ENCODE results near the gene RET. TPM values are rescaled to one million over a fixed set of nuclear protein-coding genes. Genes with fewer than 3 reads are reported as not detected.
A peak's percentile ranks its signal among the peaks of the same experiment; 100 is the strongest.

The RET gene
- total and polyA plus RNA-seq, 2 of the 8 experiments (the other 6 are each of a cell fraction or from before 2014, with no cell fraction given) = 6.7 to 8.4 TPM

DNA sequence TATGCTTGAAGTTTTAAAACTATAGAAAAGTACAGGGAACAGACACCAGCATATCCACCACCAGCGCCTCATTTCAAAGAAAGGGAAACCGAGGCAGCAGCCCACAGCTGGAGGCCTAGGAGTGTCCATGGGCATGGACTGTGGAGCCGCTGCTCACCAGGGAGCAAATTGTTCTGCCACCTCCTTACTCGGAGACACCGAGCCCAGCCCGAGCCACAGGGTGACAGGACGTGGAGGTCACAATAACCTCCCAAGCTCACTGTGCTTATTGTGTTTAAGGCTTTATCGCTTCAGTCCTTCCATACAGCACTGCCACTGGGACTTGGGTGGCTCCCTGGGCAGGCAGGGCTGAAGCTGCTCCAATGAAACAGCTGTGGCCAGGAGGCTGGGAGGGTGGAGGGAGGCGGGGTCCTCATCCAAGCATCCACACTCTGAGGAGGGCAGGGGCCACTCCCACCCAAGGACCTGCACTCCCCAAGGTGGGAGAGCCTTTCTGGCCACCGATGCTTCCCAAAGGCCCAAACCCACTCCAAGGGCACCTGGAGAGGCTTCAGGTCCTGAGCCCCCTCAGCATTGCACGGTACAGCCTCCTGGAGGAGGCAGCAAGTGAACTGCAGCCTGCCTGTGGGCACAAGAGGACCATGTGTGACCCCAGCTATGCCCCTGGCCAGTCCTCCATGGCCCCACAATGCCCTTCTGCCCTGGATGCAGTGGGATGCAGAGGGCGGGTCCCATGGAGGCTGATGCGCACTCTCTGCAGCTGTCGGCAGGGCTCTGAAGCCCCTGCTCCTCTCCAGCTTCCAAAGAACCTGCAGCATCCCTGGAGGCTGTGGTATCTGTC is 38.7 kb upstream of the RET start:
- no peaks in the 10 kb centered on the region for H3K9me3 ChIP-seq (ENCODE audit: insufficient read depth in 2 of 2, low read depth in 1 of 2, low read length in 1 of 2)
- H2BK20ac ChIP-seq (ENCODE audit: low read length) = 0 out of 2 replicates have a peak overlapping the region, but pooled peaks have one; percentile 86
- no peak overlapping the region; the same call in 1 of the 2 replicates for H2BK5ac ChIP-seq (ENCODE audit: low read depth, low read length)
- no peak overlapping the region for H4K8ac ChIP-seq (ENCODE audit: extremely low read depth, insufficient read depth, low read length)
- DNase-seq (ENCODE audit: low read depth in 1 of 2, low spot score in 2 of 2) (peak in 1 of 2 experiments; percentile 38), FAIRE-seq (no peak)
- H3K14ac ChIP-seq (ENCODE audit: insufficient read length) = no peak overlapping the region
- ChIA-PET POLR2A (ENCODE audit: partially characterized antibody) (interaction anchor here (0.6 kb wide), 1 partner anchor 150 kb away, joined by 3 read pairs; no protein-coding TSS in a partner anchor), CTCF (ENCODE audit: partially characterized antibody) (interaction anchor here (0.8 to 4.6 kb wide), 9 partner anchors 9 to 172 kb away, joined by 3 to 26 read pairs (median 5); no protein-coding TSS in a partner anchor)
- H4K5ac ChIP-seq (ENCODE audit: insufficient read length, low read depth, low read length) = no peak overlapping the region
- no peak overlapping the region for H3K56ac ChIP-seq (replicated peaks; ENCODE audit: insufficient read length, low read depth, low read length)
- no peaks in the 10 kb centered on the region for H3K27me3 ChIP-seq (replicated peaks in 1 of 4; ENCODE audit: control insufficient read depth in 3 of 4, extremely low read depth in 1 of 4, insufficient read depth in 3 of 4, low read length in 3 of 4)
- no peaks in the 10 kb centered on the region for H4K20me1 ChIP-seq (replicated peaks in 1 of 2; ENCODE audit: control insufficient read depth in 1 of 2, insufficient read depth in 2 of 2, low read length in 2 of 2)
- H3K79me1 ChIP-seq (ENCODE audit: low read depth, low read length) = no peaks in the 10 kb centered on the region
- H2BK15ac ChIP-seq (ENCODE audit: low read length) = no peak overlapping the region
- H3K23me2 ChIP-seq (ENCODE audit: low read depth, low read length) = peaks cover 1% of the 10 kb centered on the region; the same call in 1 of the 2 replicates
- H2AFZ ChIP-seq (ENCODE audit: low read length) = no peak overlapping the region
- H3K79me2 ChIP-seq (ENCODE audit: control insufficient read depth in 1 of 2, insufficient read depth in 2 of 2, low read length in 2 of 2) = no peaks in the 10 kb centered on the region
- H3K27ac ChIP-seq (ENCODE audit: low read depth, low read length) = no peak overlapping the region
- H3K9ac ChIP-seq (replicated peaks in 1 of 4; ENCODE audit: extremely low read depth in 1 of 4, low read depth in 3 of 4, low read length in 3 of 4) = no peak overlapping the region
- no peak overlapping the region for H3K4me3 ChIP-seq (ENCODE audit: extremely low read depth in 1 of 4, insufficient read depth in 2 of 4, low read depth in 3 of 4, low read length in 4 of 4)
- H2AK5ac ChIP-seq (ENCODE audit: low read depth, low read length) = no peak overlapping the region
- no peak overlapping the region for H3K18ac ChIP-seq (ENCODE audit: extremely low read depth, low read length)
- peak overlapping the region; percentile 17; the same call in 1 of the 2 replicates for H2BK12ac ChIP-seq (ENCODE audit: low read depth, low read length)
- H3K23ac ChIP-seq (ENCODE audit: insufficient read length) = no peak overlapping the region
- WGBS, 2 experiments (ENCODE audit: extremely low coverage in 1 of 2, insufficient coverage in 1 of 2, insufficient read length in 1 of 2, insufficient replicate concordance in 2 of 2, low coverage in 1 of 2, low lambda C conversion rate in 2 of 2, missing lambda C conversion rate in 1 of 2) = 86% methylated on average over 14 of the region's 14 CpGs; no CpG with 5 or more reads in 1 of the 2 experiments
- H3K4ac ChIP-seq (replicated peaks; ENCODE audit: insufficient read length, low read depth, low read length) = no peak overlapping the region
- peaks cover 0 to 6% (median 1%) of the 10 kb centered on the region in 4 experiments; a peak in 1 of 7 replicates for H3K4me1 ChIP-seq (replicated peaks in 1 of 4; ENCODE audit: control insufficient read depth in 3 of 4, insufficient read depth in 4 of 4, low read length in 3 of 4)
- peak overlapping the region; percentile 42 for H4K91ac ChIP-seq (replicated peaks; ENCODE audit: insufficient read length, low read length)
- TF ChIP-seq HDAC6 (IDR thresholded peaks at IDR 0.05; ENCODE audit: low read depth, low read length) (no peak), SP2 (IDR thresholded peaks at IDR 0.05; ENCODE audit: low read length) (no peak), SIN3A (conservative IDR thresholded peaks at IDR 0.05 in 1 of 2, IDR thresholded peaks at IDR 0.05 in 1 of 2; ENCODE audit: low read depth in 1 of 2, low read length in 2 of 2) (no peak), FOSL1 (IDR thresholded peaks at IDR 0.05; ENCODE audit: insufficient read depth, low read depth, low read length) (no peak), RXRA (IDR thresholded peaks at IDR 0.05; ENCODE audit: insufficient read depth, low read depth, low read length) (no peak)
- TF ChIP-seq, protein P1, sequence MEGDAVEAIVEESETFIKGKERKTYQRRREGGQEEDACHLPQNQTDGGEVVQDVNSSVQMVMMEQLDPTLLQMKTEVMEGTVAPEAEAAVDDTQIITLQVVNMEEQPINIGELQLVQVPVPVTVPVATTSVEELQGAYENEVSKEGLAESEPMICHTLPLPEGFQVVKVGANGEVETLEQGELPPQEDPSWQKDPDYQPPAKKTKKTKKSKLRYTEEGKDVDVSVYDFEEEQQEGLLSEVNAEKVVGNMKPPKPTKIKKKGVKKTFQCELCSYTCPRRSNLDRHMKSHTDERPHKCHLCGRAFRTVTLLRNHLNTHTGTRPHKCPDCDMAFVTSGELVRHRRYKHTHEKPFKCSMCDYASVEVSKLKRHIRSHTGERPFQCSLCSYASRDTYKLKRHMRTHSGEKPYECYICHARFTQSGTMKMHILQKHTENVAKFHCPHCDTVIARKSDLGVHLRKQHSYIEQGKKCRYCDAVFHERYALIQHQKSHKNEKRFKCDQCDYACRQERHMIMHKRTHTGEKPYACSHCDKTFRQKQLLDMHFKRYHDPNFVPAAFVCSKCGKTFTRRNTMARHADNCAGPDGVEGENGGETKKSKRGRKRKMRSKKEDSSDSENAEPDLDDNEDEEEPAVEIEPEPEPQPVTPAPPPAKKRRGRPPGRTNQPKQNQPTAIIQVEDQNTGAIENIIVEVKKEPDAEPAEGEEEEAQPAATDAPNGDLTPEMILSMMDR (IDR thresholded peaks at IDR 0.05; ENCODE audit: control extremely low read depth in 1 of 3, insufficient read depth in 1 of 3, low read depth in 1 of 3, low read length in 3 of 3) = no peak
- H3K4me2 ChIP-seq (ENCODE audit: insufficient read depth in 1 of 2, low read depth in 2 of 2, low read length in 2 of 2) = no peak overlapping the region
- no peak overlapping the region for H2BK120ac ChIP-seq (replicated peaks; ENCODE audit: low read depth, low read length)
- no peaks in the 10 kb centered on the region for H3K36me3 ChIP-seq (ENCODE audit: control insufficient read depth in 2 of 4, insufficient read depth in 4 of 4, low read length in 3 of 4)

Data from H1 (cell line).